Natural killer cell treated with Interleukin-12 subunit alpha and Interleukin-12 subunit beta and Interleukin-15 and Interleukin-18, amount 100 ng/mL, for 72 hours (primary cell): ENCODE data around the gene RTCA. TPM values are rescaled to one million over a fixed set of nuclear protein-coding genes. Genes with fewer than 3 reads are reported as not detected.
"Not testable (repeated sequence)": the region's sequence is repeated elsewhere in the genome, so short reads cannot be mapped to it uniquely, and the experiment has no call there.

Experiments
- ATAC-seq, 2 donors: fragments of 150-1000 bp; cut with Tn5 transposase in 1 of 2; sonication (Bioruptor Pico), chemical (Tn5 transposase) in 1 of 2; 2 replicates each; pipeline ENCODE4 v1.10.0; 2021
- DNase-seq: peaks from one replicate; pipeline ENCODE4 v3.0.0; 2022; ENCODE audit warnings: low spot score
- H3K27ac Mint-ChIP-seq, 2 donors: 1 replicate in 1 of 2; 2 replicates in 1 of 2; pipeline ENCODE4 v1.8.0; 2022; ENCODE audit warnings: mixed read lengths in 2 of 2, mild to moderate bottlenecking in 1 of 2, moderate library complexity in 1 of 2
- H3K27me3 Mint-ChIP-seq, 2 donors: 1 replicate in 1 of 2; 2 replicates in 1 of 2; pipeline ENCODE4 v1.8.0; 2022; ENCODE audit warnings: mixed read lengths in 2 of 2
- H3K36me3 Mint-ChIP-seq: one replicate; pipeline ENCODE4 v1.8.0; 2022; ENCODE audit warnings: mixed read lengths
- H3K4me1 Mint-ChIP-seq, 2 donors: 1 replicate in 1 of 2; 2 replicates in 1 of 2; pipeline ENCODE4 v1.8.0; 2022; ENCODE audit warnings: low read depth in 2 of 2, mixed read lengths in 2 of 2, mild to moderate bottlenecking in 1 of 2
- H3K4me3 Mint-ChIP-seq: one replicate; pipeline ENCODE4 v1.8.0; 2022; ENCODE audit warnings: mixed read lengths
- H3K9me3 Mint-ChIP-seq: 2 replicates; pipeline ENCODE4 v1.8.0; 2022; ENCODE audit warnings: mixed read lengths
- total RNA-seq, 2 donors: library from RNA; stranded (reverse); gene quantifications; one replicate each; pipeline ENCODE4 v1.2.3, GENCODE V29; 2022

The RTCA gene
- total RNA-seq = 10 to 100 TPM; 65.2 to 71.5 TPM

DNA sequence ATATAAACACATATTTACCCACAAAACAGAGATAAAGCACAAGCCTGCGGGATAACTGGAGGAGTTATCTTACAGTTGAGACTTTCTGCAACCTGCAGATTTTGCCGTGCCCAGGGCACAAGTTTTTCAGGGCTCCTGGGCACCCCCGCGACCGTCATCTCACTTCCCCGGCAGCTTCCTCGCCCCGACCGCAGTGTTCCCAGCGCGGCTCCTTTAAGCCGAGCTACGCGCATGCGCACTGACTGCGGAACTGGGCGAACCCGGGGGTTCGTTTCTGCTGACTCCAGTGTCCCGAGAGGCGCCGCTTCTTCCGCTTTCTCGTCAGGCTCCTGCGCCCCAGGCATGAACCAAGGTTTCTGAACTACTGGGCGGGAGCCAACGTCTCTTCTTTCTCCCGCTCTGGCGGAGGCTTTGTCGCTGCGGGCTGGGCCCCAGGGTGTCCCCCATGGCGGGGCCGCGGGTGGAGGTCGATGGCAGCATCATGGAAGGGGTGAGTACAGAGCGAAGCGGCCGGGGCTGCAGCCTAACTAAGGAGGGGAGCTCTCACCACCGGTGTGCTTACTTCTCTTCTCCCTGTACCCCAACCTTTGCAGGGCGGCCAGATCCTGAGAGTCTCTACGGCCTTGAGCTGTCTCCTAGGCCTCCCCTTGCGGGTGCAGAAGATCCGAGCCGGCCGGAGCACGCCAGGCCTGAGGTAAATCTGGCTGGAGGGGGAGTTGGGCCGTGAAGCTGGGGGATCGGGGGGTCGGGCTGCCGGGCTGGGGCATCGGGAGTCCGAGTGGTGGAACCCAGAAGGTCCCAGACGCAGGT is at the start of gene RTCA:
Gene RTCA (plus strand): TSS at position 286 of the 810 bp plus-strand sequence. CDS start 160 bp downstream, at position 446.
- DNase-seq = peak; percentile 96
- H3K9me3 Mint-ChIP-seq = no peaks in the 10 kb centered on the region
- ATAC-seq = peak; percentile 96 to 99
- H3K36me3 Mint-ChIP-seq = peaks cover 25% of the 10 kb centered on the region
- H3K4me3 Mint-ChIP-seq = peak within 1 kb of the TSS; percentile 97
- H3K4me1 Mint-ChIP-seq = peaks cover 29 to 33% of the 10 kb centered on the region in 2 donors
- H3K27me3 Mint-ChIP-seq = no peaks in the 10 kb centered on the region
- H3K27ac Mint-ChIP-seq = peak within 1 kb of the TSS; percentile 98

- H3K27ac Mint-ChIP-seq = no peak overlapping the region
- DNase-seq (no peak), ATAC-seq (no peak)
- H3K27me3 Mint-ChIP-seq = no peaks in the 10 kb centered on the region
- peaks cover 12 to 13% of the 10 kb centered on the region in 2 donors for H3K4me1 Mint-ChIP-seq
- no peak overlapping the region for H3K4me3 Mint-ChIP-seq
- H3K36me3 Mint-ChIP-seq = peaks cover 6% of the 10 kb centered on the region
- no peaks in the 10 kb centered on the region for H3K9me3 Mint-ChIP-seq
These were observed 48.2 kb upstream of the RTCA start for GRCh38 chr1:100217834-100218233.

- Mint-ChIP-seq H3K4me1 (peaks cover 12 to 13% of the 10 kb centered on the region in 2 donors), H3K9me3 (no peaks in the 10 kb centered on the region), H3K36me3 (peaks cover 6% of the 10 kb centered on the region), H3K4me3 (peak overlapping the region; percentile 27), H3K27me3 (no peaks in the 10 kb centered on the region), H3K27ac (peak overlapping the region; percentile 48 to 53)
- DNase-seq (peak; percentile 60), ATAC-seq (peak in 1 of 2 donors; percentile 72)
These were observed 46.6 kb upstream of the RTCA start for GRCh38 chr1:100219457-100219856.

DNA sequence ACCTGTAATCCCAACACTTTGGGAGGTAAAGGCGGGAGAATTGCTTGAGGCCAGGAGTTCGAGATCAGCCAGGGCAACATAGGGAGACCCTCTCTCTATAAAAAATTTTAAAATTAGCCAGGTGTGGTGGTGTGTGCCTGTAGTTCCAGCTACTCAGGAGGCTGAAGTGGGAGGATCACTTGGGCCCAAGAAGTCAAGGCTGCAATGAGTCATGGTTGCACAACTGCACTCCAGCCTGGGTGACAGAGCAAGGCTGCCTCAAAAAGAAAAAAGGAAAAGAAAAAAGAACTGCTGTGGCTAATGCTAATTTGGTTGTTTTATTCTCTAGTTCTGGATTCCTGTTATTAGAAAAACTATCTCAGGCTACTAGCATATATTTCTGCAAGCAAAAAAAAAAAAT is 46.1 kb upstream of the RTCA start:
- Mint-ChIP-seq H3K4me1 (peaks cover 12 to 13% of the 10 kb centered on the region in 2 donors), H3K36me3 (peaks cover 6% of the 10 kb centered on the region), H3K27ac (peak overlapping the region; percentile 48 to 53), H3K27me3 (no peaks in the 10 kb centered on the region), H3K9me3 (no peaks in the 10 kb centered on the region), H3K4me3 (peak overlapping the region; percentile 27)
- ATAC-seq = peak; percentile 66 to 77
- DNase-seq = no peak

DNA sequence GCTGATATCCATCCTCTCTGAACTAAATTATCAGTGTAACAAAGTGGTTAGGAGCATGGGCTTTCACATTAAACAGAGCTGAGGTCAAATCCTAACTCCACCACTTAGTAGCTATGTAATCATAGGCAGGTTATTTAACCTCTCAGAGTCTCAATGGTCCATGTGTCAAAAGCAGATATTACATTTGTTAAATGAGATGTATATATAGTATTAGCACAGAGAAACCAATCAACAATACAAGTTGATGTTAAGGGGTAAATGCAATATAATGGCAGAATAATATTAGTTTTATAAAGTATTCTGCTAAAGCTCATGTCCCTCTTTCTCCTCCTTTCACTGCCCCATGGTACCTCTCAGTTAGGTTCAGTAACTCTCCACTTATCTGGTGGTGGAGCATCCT is 43.6 kb upstream of the RTCA start:
- no peak overlapping the region for H3K27ac Mint-ChIP-seq
- no peak overlapping the region for H3K4me3 Mint-ChIP-seq
- H3K27me3 Mint-ChIP-seq = no peaks in the 10 kb centered on the region
- peaks cover 12 to 13% of the 10 kb centered on the region in 2 donors for H3K4me1 Mint-ChIP-seq
- no peak for DNase-seq
- peaks cover 6% of the 10 kb centered on the region for H3K36me3 Mint-ChIP-seq
- no peaks in the 10 kb centered on the region for H3K9me3 Mint-ChIP-seq
- no peak for ATAC-seq

DNA sequence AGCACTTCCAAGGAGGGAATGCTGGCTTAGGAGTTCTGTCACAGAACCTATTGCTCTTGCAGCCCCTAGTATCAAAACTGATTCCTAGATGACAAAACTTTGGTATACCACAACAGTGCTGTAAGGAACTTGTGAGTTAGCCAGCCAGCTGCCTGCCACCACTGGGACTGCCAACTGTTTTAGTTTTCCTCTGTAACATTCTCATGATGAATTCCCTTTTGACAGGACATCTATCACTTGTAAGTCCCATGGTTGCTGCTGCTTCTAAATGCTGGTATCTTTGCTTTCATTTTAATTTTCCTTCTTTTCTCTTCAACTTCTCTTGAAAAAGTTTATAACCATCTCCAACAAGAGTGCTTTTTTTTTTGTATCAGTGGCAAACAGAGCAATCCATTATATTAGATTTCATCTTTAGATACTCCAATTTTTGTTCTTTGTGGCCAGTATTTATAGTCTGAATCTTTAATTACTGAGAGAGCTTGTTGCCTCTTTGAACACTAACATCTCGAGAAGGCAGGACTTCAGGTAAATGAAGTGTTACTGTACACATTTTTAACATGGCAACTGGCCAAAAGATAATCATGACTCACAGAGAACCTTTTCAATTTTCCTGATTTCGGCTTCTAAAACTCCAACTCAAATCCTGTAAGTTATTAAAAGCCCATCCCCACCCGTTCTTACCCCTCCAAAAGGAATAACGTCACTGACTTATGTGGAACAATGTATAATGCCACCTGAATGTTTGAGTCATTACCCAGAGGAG is 36.2 kb upstream of the RTCA start:
- H3K27me3 Mint-ChIP-seq = no peaks in the 10 kb centered on the region
- ATAC-seq (no peak), DNase-seq (no peak)
- H3K36me3 Mint-ChIP-seq = peaks cover 19% of the 10 kb centered on the region
- no peak overlapping the region for H3K4me3 Mint-ChIP-seq
- H3K9me3 Mint-ChIP-seq = no peaks in the 10 kb centered on the region
- no peaks in the 10 kb centered on the region for H3K4me1 Mint-ChIP-seq
- peak overlapping the region in 1 of 2 donors; percentile 54 for H3K27ac Mint-ChIP-seq

DNA sequence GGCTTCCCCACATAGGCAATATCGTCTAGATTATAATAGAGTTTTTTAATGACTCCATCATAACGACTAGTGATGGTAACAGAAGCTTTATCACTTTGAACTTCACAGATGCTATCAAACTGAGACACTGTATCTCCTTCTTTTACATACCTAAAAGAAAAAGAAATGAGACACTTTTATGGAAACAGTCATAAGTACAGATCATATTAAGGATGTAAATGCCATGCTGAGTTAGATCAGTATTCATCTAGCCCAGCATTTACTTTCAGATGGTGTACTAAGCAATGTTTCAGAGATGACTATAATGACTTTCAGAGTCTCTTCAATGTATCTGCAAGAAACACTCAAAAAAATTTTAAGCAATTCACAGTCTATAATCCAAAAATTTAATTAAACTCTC is 35.3 kb upstream of the RTCA start:
- DNase-seq = no peak
- Mint-ChIP-seq H3K27ac (peak overlapping the region in 1 of 2 donors; percentile 54), H3K27me3 (no peaks in the 10 kb centered on the region), H3K36me3 (peaks cover 19% of the 10 kb centered on the region), H3K4me1 (no peaks in the 10 kb centered on the region), H3K4me3 (peak overlapping the region; percentile 8), H3K9me3 (no peaks in the 10 kb centered on the region)
- ATAC-seq = peak in 1 of 2 donors; percentile 88

DNA sequence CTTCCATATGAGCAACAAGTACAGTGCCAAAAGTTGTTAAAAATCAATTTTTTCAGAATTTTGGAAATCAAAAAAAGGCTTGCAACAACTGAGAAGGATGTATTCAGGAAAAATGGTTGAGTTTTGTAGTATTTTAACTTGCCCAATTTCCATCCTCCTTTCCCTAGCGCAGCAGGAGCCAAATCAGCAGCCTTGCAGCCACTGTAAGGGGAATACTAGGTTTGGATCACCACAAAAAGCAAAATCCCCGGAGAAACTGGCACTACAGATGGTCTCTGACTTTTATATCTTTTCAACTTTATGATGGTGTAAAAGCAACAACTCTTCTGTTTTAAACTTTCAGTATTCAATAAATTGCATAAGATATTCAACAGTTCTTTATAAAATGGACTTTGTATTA is 34.3 kb upstream of the RTCA start:
- no peak overlapping the region for H3K27ac Mint-ChIP-seq

DNA sequence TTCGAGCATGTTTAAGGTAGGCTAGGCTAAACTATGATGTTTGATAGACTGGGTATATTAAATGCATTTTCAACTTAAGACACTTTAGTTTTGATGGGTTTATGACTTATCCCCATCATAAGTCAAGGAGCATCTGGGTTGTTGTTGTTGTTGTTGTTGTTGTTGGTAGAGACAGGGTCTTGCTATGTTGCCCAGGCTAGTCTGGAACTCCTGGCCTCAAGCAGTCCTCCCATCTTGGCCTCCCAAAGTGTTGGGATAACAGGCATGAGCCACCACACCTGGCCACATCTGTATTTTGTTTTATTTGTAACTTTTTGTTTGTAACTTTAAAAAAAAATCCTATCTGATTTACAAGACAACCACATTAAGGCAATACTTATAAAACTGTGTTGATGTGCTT is 33.9 kb upstream of the RTCA start:
- DNase-seq (no peak), ATAC-seq (no peak)
- H3K27me3 Mint-ChIP-seq = no peaks in the 10 kb centered on the region
- no peak overlapping the region for H3K27ac Mint-ChIP-seq
- H3K4me3 Mint-ChIP-seq = no peak overlapping the region
- no peaks in the 10 kb centered on the region for H3K9me3 Mint-ChIP-seq
- H3K4me1 Mint-ChIP-seq = no peaks in the 10 kb centered on the region
- H3K36me3 Mint-ChIP-seq = peaks cover 19% of the 10 kb centered on the region

More for the DNA sequence above, 34.3 kb upstream of the RTCA start:
- DNase-seq (no peak), ATAC-seq (no peak)
- Mint-ChIP-seq H3K36me3 (peaks cover 19% of the 10 kb centered on the region), H3K27me3 (no peaks in the 10 kb centered on the region), H3K4me1 (no peaks in the 10 kb centered on the region), H3K9me3 (no peaks in the 10 kb centered on the region), H3K4me3 (no peak overlapping the region)

DNA sequence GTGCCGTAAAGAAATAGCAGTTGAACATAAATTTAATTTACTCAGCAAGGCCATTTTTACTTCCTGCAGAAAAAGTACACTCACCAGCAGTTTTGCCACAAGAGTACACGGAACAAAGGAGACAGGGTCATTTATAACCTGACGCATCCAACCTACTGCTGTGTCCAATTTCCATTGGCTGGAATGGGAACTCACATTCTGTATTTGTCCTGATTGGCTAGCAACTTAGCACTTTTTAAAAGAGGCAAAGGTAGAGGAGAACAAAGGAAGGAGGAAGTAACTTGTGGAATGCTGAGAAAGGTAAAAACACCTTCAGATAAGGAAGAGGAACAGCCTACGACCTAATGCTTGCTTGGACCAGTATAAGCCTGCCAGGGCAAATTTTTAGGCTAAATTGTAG is 32.5 kb upstream of the RTCA start:
- H3K27ac Mint-ChIP-seq = not testable (repeated sequence)

DNA sequence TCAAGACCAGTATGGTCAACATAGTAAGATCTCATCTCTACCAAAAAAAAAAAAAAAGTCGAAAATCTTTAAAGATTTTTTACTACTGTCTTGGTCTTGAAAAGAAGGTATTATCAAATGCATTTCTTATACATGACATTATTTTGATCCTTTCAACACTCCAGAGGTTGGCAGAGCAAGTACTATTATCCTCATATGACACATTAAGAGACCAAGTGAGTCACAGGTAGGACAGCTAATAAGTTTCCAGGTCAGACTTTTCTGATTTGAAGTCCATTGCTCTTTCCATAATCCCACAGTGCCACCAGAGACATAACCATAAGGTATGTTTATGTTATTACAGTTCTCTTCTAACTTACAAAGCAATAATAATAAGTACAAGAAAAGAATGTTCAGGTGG is 31.6 kb upstream of the RTCA start:
- no peak overlapping the region for H3K27ac Mint-ChIP-seq
- no peak overlapping the region for H3K4me3 Mint-ChIP-seq

More for the DNA sequence above, 32.5 kb upstream of the RTCA start:
- not testable (repeated sequence) for DNase-seq, H3K9me3 Mint-ChIP-seq, ATAC-seq, H3K4me3 Mint-ChIP-seq, H3K27me3 Mint-ChIP-seq, H3K4me1 Mint-ChIP-seq
- peaks cover 16% of the 10 kb centered on the region for H3K36me3 Mint-ChIP-seq

GRCh38 chr1:100237091-100237490 is 28.9 kb upstream of the RTCA start:
- ATAC-seq (no peak), DNase-seq (no peak)
- H3K9me3 Mint-ChIP-seq = no peaks in the 10 kb centered on the region
- peaks cover 8% of the 10 kb centered on the region for H3K36me3 Mint-ChIP-seq
- H3K4me1 Mint-ChIP-seq = no peaks in the 10 kb centered on the region
- H3K27me3 Mint-ChIP-seq = no peaks in the 10 kb centered on the region
- H3K27ac Mint-ChIP-seq = no peak overlapping the region
- H3K4me3 Mint-ChIP-seq = no peak overlapping the region

More for the DNA sequence above, 31.6 kb upstream of the RTCA start:
- no peak for DNase-seq
- Mint-ChIP-seq H3K9me3 (no peaks in the 10 kb centered on the region), H3K4me1 (no peaks in the 10 kb centered on the region), H3K36me3 (peaks cover 18% of the 10 kb centered on the region), H3K27me3 (no peaks in the 10 kb centered on the region)
- no peak for ATAC-seq

DNA sequence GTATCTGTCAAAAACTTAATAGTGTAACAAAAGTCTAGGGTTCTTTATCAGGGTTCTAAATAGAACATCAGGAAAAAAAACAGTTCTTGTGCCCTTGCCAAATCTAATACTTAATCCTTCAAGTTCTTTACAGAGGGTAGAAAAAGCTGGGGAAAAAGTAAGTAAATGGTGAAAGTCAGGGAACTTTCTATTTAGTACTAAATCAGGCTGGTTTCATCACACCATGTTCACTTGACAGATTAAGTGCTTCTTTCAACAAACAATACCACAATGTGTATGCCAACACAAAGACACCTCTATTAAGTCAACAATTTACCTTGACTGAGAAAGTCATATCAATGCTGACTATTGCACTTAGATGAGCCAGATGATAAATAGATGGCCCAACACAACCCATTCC is 26.1 kb upstream of the RTCA start:
- DNase-seq = no peak
- Mint-ChIP-seq H3K4me3 (no peak overlapping the region), H3K27ac (no peak overlapping the region), H3K9me3 (no peaks in the 10 kb centered on the region), H3K36me3 (peaks cover 4% of the 10 kb centered on the region), H3K27me3 (no peaks in the 10 kb centered on the region), H3K4me1 (peaks cover 3 to 10% of the 10 kb centered on the region in 2 donors)
- ATAC-seq = no peak

GRCh38 chr1:100240631-100241030 is 25.4 kb upstream of the RTCA start:
- Mint-ChIP-seq H3K36me3 (peaks cover 4% of the 10 kb centered on the region), H3K9me3 (no peaks in the 10 kb centered on the region), H3K4me1 (peaks cover 3 to 10% of the 10 kb centered on the region in 2 donors), H3K27ac (no peak overlapping the region), H3K27me3 (no peaks in the 10 kb centered on the region), H3K4me3 (no peak overlapping the region)
- ATAC-seq = no peak
- no peak for DNase-seq
